HG03521 (cell line): ENCODE measurements around the gene MRPS2.
"Not testable (repeated sequence)": the region's sequence is repeated elsewhere in the genome, so short reads cannot be mapped to it uniquely, and the experiment has no call there.

Experiments
- ATAC-seq: cut with Tn5 transposase; IDR thresholded peaks from one replicate; pipeline ENCODE4 v1.9.1; 2021; ENCODE audit warnings: mild to moderate bottlenecking, moderate library complexity; ENCODE audit not compliant: unreplicated experiment

Gene MRPS2

GRCh38 chr9:135526730-135527571, 26.5 kb downstream of the MRPS2 start:
- ATAC-seq, result no peak

DNA sequence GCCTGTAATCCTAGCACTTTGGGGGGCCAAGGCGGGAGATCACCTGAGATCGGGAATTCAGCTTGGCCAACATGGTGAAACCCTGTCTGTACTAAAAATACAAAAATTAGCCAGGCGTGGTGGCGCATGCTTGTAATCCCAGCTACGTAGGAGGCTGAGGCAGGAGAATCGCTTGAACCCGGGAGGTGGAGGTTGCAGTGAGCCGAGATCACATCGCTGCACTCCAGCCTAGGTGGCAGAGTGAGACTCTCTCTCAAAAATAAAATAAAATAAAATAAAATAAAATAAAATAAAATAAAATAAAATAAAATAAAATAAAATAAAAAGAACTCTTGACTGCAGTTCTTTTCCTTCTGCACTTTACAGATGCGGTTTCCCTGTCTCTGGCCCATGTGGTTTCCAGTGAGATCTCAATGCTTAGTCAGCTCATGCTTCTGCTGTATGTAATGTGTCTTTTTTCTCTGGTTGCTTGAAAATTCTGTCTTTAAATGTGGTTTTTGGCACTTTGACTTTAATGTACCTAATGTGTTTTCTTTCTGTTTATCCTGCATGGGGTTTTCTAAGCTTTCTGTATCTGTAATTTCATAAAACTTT, 28.5 kb downstream of the MRPS2 start:
- not testable (repeated sequence) for ATAC-seq

GRCh38 chr9:135530146-135530545, 29.7 kb downstream of the MRPS2 start:
- ATAC-seq, result no peak

GRCh38 chr9:135531096-135531495, 30.6 kb downstream of the MRPS2 start:
- no peak for ATAC-seq

DNA sequence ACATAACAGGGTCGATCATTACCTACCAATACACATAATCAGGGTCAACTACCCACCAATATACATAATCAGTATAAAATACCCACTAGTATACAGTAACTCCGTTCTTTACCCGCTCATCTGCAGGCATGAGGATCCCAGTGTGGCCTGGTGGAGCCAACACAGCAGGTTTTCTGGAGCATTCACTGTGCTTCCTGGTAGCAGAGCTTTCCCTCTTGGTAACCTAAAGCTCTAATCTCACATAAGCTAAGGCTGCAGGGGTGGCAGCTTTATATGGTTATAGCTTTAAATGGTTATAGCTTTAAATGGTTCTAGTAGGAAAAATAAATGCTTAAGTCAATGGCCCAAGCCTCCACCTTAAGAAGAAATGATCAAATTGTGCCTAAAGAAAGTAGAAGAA, 32.6 kb downstream of the MRPS2 start:
- ATAC-seq, result no peak

DNA sequence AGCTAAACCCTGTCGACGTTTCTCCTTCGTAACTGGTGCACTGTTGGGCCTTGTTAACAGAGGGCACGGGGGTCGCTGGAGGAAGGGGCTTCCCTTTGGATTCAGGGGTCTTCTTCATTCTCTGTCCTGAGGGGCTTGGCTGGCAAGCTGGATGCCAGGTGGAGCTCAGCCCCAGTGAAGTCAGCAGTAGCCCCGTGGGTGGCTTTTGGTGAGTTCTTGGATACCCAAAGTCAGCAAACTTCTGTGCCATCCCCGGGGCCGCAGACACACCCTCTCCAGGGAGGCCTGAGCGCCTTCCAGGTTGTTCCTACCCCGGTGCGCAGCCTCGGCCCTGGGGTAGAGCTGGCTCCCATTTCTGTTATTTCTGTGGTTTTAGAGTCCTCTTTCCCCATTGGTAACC, 33.2 kb downstream of the MRPS2 start:
- ATAC-seq, result no peak

DNA sequence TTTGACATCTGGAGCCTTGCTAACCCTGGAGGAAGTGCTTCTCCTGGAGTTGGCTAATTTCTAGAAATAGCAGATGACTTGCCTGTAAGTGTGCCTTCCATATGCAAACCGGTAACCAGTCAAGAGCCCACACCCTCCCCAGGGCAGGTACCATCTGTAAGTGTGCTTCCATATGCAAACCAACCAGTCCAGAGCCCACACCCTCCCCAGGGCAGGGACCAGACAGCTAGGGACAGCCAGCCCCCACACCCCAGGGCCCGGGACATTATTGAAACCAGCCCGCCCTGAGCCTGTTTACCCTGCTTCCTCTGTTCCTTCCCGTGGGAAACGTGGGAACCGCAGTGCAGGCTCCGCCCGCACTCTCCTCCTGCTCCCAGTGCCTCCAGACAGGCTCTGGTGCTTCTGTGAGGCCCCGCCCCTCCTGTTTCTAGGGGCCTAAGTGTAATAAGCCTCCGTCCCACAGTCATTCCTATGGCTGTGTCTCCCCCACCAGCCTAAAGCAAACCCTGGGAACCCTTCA, 33.8 kb downstream of the MRPS2 start:
- not testable (repeated sequence) for ATAC-seq

- ATAC-seq, result not testable (repeated sequence)
These were observed 34.3 kb downstream of the MRPS2 start for GRCh38 chr9:135534826-135535225.

- ATAC-seq, result not testable (repeated sequence)
These were observed 35.1 kb downstream of the MRPS2 start for GRCh38 chr9:135535631-135536030.

- no peak for ATAC-seq
These were observed 35.7 kb downstream of the MRPS2 start for GRCh38 chr9:135536216-135536615.

GRCh38 chr9:135543262-135543894, 42.9 kb downstream of the MRPS2 start:
- not testable (repeated sequence) for ATAC-seq

GRCh38 chr9:135544981-135545635, 44.6 kb downstream of the MRPS2 start:
- no peak for ATAC-seq

DNA sequence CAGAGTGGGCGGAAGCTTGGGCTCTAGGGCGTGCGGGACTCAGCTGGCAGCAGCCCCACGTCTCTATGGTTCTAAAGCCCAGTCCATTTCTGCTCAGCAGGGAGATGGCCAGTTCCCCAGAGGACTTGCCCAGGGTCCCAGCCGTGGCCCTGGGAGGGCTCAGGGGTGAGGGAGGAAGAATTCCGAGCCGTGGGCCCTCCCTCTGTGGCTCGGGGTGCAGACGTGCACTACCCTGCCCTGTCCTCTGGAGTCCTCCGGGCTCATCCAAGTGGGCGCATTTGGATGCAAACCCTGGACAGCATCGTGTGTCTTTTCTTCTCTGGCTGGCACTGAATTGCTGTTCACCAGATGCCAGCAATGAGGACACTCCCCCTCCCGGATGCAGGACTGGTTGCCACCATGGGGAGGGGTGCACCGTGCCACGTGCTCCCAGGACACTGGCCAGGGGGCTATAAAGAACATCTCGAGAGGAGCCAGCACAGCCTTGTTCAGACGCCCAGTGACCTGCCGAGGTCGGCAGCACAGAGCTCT, 45.2 kb downstream of the MRPS2 start, which contains the start of gene OBP2A:
TSS of gene OBP2A (plus strand) at position 481 of the 531 bp plus-strand sequence. CDS start 55 bp downstream, outside the sequence.
- ATAC-seq, result not testable (repeated sequence)

- not testable (repeated sequence) for ATAC-seq
These were observed 46.5 kb downstream of the MRPS2 start for GRCh38 chr9:135546792-135547617.

GRCh38 chr9:135547756-135548736, 47.6 kb downstream of the MRPS2 start:
- no peak for ATAC-seq

GRCh38 chr9:135549478-135550343, 49.2 kb downstream of the MRPS2 start:
- not testable (repeated sequence) for ATAC-seq

DNA sequence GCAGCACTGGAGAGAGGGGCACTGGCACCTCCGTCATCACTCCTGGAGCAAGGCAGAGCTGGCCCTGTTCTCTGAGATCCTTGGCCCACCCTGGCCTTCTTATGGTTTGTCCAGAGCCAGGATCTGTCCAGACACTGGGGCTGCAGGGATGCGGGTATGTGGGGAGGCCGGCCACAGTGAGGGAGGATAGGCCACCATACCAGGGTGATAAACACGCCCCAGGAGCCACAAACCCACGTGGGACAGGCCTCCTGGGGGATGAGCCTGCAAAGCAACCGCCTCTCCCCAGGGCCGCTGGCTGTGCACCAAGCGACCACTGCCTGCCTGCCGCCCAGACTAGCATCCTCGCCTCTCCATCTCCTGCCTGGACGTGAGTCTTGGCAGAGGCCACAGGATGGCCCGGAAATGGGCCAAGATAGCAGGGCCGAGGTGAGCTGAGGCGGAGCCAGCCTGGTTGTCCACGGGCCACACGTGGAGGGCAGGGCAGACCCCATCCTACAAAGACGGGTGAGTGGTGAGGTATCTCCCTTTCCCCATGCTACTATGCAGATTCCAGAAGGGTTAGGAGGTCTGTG, 49.9 kb downstream of the MRPS2 start:
- no peak for ATAC-seq
